GM18868 (cell line): ENCODE results near the gene ARID3A.

Source experiments
- ATAC-seq: cut with Tn5 transposase; IDR thresholded peaks from one replicate; pipeline ENCODE4 v1.9.1; 2021; ENCODE audit warnings: mild to moderate bottlenecking, moderate library complexity; ENCODE audit not compliant: unreplicated experiment

ARID3A gene

DNA sequence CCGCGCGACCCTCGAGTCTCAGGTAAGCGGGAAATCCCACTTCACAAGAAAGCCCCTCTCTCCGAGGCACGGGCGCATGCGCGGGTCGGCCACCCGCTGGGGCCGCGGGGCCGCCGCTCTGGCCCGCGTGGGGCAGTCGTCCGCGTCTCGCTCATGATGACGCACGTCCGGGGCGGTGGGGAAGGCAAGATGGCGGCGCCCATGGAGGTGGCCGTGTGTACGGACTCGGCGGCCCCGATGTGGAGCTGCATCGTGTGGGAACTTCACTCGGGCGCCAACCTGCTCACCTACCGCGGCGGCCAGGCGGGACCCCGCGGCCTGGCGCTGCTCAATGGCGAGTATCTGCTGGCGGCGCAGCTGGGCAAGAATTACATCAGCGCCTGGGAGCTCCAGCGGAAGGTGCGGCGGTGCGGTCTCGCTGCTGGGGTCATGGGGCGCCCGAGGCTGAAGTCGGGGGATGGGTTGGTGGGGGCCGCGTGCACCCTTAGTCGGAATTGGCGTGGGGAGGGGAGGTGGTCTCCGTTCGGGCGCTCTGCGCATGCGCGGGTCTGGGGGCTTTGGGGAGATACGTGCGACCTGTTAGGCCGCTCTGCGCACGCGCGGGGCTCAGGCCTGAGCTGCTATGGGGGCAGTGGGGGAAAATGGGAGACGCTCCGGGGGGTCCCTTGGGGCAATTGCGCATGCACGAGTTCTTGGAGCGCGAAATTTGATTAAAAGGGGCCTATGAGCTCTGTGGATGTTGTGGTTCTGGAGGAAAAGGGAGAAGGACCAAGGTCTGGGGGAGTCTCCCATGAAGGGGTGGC, 58.5 kb downstream of the ARID3A start, which contains the start of gene WDR18:
TSS of gene WDR18 (plus strand) at position 181 of the 803 bp plus-strand sequence. CDS start at position 190, 9 bp downstream.
- peak; percentile 69 for ATAC-seq

DNA sequence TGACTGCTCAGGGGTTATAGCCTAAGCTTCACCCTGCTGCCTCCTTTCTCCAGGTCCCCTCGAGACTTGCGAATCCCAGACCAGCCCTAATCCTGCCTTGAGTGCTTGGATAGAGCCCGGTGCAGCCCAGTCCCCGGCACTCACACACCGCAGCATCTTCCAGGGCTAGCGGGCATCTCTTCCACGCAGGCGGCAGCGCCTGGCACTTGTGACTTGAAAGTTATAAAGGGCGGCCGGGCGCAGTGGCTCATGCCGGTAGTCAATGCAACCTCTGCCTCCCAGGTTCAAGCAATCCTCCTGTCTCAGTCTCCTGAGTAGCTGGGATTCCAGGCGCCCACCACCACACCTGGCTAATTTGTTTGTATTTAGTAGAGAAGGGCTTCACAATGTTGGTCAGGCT, 60.2 kb downstream of the ARID3A start:
- ATAC-seq: no peak

DNA sequence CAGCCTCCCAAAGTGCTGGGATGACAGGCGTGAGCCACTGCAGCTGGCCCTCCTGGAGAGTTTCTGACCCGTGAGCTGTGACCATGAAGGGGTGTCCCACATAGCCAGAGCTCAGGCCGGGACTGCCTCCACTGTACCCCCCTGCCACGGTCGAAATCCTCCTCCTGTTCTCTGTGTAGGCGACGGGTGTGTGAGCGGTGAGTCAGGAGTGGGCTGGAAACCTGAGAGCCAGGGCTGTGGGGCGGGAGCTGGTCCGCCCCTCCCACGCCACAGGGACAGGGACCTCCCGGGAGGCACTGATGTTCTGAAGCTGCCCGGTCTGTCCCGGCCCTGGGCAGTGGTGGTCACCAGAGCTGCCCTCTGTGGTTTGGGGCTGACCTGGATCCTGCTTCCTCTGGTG, 62.2 kb downstream of the ARID3A start:
- no peak for ATAC-seq

DNA sequence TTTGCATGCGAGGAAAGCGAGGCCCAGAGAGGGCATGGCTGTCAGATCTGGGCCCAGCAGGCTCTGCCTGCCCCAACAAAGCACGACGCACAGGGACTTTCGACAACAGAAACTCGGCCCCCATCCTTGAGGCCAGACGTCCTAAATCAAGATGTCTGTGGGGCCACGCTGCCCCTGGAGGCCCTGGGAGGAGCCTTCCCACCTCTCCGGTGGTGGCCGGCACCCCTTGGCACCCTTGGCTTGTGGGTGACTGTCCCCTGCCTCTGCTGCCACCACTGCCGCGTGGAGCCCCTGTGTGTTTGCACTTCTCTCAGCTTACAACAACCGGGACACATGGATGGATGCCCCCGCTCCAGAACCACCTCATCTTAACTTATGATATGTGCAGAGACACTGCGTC, 62.7 kb downstream of the ARID3A start:
- no peak for ATAC-seq

DNA sequence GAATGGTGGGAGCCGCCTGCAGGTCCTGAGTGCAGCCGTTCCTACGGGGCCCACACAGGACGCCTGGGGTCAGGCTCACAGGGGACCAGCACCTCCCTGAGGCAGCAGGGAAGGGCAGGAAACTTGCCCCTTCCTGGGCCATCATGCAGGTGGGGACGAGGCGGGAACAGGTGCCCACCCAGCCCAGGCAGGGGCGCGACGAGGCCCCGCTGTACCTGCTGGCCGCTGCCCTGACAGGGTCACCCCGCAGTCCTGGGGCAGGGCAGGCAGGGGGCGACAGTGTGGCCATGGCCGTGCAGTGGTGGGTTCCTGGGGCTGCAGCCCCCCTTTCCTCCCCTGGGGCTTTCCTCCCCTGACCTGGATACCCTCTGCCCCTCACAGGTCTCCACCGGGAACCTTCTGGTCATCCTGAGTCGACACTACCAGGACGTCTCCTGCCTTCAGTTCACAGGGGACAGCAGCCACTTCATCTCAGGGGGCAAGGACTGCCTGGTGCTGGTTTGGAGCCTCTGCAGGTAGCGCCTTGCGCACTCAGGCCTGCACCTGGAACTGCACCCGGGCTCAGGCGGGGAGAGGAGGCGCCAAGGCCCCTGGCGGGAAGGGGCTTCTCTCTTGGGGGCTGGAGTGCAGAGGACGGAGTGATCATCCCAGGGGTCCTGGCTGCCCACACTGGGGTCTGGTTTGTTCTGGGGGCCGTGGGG, 63.7 kb downstream of the ARID3A start:
- ATAC-seq: no peak

DNA sequence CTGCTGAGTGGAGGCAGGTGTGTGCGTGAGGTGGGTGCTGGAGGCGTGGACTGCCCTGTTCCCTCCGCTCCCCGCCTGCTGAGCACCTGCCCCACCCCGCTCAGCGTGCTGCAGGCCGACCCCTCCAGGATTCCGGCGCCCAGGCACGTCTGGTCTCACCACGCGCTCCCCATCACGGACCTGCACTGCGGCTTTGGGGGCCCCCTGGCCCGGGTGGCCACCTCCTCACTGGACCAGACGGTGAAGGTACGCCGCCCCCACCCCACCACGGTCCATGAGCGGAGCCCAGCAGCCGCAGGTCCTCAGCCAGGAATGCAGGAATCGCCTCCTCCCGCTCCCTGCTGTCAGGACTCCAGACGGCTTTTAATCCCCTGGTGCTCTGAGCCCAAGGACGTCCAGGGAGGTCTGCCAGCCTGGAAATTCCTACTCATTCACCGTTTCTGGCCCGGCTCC, 64.3 kb downstream of the ARID3A start:
- no peak for ATAC-seq

DNA sequence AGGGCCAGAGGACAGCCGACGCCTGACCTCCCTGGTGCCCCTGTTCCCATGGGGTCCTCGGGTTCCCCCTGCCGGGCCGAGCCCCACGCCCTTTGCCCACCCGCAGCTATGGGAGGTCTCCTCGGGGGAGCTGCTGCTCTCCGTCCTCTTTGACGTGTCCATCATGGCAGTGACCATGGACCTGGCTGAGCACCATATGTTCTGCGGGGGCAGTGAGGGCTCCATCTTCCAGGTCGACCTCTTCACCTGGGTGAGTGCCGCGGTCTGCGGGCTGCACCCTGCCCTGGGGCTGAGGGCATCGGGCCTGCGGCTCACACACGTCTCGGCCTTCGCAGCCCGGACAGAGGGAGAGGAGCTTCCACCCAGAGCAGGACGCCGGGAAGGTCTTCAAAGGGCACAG, 64.9 kb downstream of the ARID3A start:
- no peak for ATAC-seq

DNA sequence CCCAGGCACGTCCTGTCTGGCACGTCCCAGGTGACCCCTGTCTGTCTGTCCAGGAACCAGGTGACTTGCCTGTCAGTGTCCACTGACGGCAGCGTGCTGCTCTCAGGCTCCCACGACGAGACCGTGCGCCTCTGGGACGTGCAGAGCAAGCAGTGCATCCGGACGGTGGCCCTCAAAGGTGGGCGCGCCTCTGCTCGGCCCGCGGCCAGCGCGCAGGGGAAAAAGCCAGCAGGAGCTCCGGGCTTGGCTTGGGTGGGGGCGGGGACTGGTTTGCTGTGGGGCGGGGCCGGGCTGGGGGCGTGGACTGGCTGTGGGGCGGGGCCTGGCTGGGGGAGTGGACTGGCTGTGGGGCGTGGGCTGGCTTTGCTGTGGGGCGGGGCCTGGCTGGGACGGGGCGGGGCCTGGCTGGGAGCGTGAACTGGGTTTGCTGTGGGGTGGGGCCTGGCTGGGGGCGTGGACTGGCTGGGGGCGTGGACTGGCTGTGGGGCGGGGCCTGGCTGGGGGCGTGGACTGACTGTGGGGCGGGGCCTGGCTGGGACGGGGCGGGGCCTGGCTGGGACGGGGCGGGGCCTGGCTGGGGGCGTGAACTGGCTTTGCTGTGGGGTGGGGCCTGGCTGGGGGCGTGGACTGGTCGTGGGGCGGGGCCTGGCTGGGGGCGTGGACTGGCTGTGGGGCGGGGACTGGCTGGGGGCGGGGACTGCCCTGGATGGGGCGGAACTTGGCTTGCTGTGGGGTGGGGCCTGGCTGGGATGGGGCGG, 65.5 kb downstream of the ARID3A start:
- no peak for ATAC-seq

DNA sequence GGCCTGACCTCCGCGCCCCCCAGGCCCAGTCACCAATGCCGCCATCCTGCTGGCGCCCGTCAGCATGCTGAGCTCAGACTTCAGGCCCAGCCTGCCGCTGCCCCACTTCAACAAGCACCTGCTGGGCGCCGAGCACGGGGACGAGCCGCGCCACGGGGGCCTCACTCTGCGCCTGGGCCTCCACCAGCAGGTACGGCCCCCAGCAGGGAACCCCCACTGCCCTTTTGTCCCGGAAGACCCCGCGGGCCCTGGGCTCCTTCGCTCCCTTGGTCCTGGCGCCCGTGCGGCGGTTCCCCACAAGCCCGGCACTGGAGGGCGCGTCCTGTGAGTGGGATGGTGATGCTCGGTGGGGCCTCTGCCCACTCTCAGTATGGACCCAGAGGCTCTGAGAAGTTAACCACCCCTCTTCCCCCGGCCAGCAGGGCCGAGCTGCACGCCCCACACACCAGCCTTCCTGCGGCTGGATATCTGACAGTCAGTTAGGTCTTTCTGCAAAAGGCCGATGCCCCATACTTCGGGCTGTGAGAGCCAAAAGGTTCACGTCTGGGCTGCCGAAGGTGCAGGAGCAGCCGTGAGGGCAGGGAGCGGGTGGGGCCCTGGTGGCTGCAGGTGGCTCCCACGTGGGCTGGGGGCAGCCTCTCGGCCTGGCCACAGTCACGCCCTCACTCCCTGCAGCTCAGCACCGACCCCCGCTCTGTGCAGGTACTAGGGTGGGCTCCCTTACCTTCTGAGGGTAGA, 66.3 kb downstream of the ARID3A start:
- ATAC-seq: no peak

DNA sequence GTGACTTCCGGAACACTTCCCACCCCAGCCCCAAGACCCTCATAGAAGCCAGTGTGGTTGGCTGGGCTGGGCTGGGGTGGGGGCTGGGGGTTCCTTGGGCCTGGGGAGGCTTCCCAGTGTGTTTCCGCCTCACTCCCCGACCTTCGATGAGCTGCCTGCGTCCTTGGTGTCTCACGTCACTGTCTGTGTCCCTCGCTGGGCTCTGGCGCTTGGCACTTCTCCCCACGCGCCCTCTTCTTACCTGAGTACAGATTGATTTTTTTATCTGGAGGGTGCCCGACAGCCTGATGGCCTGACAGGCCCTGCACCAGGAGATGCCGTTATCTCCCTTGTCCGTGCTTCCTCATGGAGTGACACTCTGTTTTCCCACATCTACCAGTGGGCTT, 66.8 kb downstream of the ARID3A start:
- ATAC-seq: no peak

DNA sequence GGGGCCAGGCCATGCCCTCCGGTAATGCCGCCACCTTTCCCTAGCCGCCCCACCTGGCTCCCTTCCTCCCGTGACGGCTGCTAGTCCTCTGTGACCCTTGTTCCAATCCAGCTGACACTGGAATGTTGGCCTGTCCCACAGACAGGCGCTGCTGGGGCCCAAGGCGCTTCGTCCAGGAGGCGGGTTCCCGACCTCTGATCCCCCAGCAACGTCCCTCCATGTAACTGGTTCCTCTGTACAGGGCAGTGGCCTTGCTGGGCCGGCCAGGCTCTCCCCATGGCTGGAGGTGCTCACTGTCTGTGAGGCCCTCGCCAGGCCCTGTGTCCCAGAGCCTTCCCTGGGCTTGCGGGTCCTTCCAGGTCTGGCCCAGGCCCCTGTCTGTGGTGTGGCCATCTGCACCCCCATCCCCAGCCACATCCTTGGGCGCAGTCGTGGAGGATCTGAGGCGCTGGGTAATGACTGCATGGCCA, 67.6 kb downstream of the ARID3A start:
- ATAC-seq: no peak

DNA sequence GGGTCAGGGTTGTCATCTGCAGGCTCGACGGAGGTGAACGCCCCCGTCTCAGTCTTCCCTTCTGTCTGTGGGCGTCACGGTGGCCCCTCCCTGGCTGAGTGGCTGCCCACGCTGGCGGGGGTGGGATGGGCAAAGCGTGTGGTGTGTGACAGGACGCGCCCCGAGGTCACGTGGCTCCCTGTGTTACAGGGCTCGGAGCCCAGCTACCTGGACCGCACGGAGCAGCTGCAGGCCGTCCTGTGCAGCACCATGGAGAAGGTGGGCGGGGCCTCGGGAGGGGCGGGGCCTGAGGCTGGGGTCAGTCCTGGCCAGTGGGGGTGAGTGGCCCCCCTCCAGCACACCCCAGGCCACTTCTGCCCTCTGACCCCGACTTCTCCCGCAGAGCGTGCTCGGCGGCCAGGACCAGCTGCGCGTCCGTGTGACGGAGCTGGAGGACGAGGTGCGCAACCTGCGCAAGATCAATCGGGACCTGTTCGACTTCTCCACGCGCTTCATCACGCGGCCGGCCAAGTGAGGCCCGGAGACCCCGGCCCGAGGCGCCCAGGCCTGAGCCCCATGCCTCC, 68.1 kb downstream of the ARID3A start:
- ATAC-seq: no peak

DNA sequence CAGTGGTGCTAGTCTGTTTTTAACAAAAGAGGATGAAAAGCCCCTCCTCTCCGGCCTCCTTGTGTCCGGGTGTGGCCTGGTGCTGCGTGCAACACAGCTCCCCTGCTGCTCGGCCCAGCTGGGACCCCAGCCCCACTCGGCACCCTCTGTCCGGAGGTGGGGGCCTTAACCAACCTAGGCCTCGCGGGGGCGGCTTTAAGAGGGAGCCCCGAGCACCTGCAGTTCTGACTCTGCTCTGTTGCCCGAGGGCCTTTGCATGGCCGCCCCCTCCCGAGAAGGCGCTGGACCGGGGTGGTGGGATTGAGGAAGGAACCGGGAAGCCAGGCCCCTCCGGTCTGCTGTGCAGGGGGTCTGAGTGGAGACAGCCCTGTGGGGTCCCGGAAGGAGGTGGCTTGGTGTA, 68.7 kb downstream of the ARID3A start:
- ATAC-seq: no peak

DNA sequence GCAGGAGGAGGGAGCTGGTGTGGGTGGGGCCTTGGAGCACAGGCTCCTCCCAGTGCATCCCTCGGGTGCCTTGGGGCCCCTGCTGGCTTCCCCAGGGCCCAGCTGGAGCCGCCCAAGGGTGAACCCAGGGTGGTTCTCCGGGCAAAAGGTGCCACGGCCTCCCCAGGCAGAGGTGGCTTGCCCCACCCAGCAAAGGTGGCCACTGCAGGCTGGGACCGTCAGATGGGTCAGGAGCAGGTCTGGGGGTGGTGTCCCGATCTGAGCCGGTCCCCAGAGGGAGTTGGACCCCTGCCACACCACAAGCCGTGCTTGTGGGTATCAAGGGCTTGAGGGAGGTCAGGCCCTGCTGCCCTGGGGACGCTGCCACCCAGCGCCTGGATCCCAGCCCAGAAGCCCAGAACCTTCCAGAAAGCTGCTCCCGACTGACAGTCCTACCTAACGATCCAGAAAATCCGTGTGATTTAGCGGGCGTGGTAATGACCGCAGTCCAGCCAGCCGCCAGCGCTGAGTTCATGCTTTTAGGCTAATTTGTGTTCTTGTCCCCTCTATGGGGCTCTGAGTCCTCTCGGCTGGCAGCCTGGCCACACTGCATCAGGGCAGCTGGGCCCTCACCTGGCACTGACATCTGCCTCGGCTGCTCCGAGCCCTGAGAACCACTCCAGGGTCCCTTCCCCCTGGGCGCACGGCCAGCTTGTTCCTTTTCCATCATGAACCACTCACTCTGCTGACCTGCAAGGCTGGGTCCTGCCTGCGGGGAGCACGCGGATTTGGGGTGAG, 69.4 kb downstream of the ARID3A start:
- ATAC-seq: no peak

DNA sequence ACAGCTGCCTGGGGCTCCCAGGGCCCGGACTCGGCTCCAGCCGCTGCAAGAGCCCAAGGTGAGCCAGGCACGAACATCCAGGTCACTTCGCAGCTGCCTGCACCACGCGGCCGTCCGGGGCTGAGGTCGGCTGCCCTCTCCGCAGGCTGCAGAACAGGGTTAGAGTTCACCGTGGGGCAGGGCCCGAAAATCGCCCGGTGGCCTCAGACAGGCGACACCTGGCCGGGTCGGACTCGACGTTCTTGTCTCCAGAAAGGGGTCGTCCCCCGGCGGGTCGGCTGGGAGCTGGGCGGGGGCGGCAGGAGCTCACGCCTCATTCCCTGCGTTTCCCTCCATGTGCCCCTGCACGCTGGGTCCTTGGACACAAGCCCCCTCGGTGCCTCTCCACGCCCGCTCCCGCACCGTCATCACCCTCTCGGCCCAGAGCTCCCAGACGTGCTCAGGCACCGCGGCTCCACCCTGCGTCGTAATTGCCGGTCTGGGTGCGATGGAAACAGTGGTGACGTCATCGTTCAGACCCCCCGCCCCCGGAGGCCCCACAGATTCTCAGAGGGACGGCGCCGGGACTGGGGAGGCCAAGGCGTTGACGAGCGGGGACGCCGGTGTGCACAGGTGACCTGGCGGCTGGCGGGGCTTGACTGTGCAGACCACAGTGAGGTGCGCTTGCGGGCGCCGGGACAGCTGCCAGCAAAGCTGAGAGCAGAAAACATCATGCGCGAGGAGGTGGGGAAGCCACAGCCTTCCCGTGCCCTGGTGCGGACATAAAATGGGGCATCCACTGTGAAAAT, 70.4 kb downstream of the ARID3A start:
- ATAC-seq: no peak

DNA sequence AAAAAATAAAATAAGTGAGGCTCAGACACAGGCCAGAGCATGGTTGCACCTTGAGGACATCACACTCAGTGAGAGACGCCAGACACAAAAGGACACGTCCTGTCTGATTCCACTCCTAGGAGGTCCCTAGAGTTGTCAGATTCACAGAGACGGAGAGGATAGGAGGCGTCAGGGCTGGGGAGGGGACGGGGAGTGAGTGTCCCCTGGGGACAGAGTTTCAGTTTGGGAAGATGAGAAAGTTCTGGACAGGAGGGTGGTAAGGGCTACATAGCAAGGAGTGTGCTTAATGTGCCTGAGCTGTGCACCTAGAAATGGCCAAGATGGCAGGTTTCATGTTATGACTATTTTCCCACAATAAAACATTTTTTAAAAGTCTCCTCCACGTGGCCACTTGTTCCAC, 72.2 kb downstream of the ARID3A start:
- no peak for ATAC-seq

DNA sequence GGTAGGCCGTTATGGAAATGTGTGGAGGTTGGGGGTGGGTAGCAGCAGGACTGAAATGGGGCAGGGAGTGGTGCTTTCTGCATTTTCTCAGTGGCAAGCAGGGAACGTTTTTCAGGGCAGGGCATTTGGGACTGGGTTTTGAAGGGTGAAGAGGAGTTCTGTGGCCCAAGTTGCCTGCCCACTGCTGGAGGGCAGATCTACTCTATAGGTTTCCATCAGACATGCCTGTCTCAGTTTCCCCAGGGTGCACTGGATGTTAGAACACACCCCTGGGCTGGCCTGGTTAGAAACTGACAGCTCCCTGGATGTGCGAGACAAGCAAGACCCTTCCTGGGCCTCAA, 73.5 kb downstream of the ARID3A start:
- ATAC-seq: no peak

DNA sequence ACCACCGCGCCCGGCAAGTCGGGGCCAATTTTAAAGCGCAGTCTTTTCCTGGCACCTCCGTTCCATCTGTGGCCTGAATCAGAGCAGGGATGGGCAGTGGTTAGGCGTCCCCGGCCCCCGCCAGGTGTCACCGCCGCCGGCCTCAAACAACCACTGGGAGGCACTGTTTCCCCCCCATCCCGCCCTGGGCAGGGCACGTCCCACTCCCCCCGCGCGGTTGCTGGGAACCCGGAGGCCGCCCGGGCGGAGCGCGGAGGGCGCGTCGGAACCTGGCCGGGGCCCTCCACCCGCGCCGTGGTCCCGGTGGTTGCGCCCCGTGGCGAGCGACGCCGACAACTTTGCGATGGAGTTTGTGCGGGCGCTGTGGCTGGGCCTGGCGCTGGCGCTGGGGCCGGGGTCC, 74.3 kb downstream of the ARID3A start, which contains the start of gene GRIN3B:
TSS of gene GRIN3B (plus strand) at position 325 of the 400 bp plus-strand sequence. CDS start at position 344, 19 bp downstream.
- ATAC-seq: no peak
